ENCODE results near the gene APP.

APP gene

DNA sequence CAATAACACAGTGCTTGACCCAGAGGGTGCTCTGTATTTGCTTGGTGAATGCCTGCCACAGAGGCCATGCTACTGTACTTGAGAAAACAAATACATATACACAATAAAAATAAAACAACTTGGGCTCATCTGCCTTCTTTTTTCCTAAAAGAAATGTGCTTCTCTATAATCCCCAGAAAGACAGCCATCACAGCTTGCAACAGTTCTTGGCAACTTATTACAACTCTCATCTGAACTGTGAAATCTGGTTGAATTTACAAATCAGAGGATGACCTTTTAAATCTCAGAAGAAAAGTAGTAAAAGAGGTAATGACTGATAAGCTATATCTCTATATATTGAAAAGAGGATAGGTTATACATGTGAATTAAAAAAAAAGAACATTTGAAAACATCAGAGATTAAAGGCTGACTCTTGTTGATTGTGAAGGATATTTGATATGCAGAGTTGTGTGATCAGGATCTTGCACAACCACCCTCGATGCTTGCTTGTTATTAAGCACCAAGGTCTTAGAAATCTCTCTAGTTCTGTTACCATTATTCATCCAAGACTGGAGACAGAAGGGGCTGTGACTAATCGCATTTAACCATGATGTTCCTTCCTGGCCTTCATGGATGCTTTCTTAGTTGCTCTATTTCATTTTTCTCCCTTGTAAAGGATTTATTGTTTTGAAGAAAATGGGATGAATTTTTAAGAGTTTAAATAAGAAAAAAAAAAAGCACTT lies 213.4 kb downstream of the APP start:
- no peaks in the 10 kb centered on the region for H3K9me2 ChIP-seq (replicated peaks; ENCODE audit: insufficient read depth, low read length)
- DNase-seq: no peak
- no peak overlapping the region for H3K9ac ChIP-seq (ENCODE audit: low read length)
- no peaks in the 10 kb centered on the region for H3K9me3 ChIP-seq (replicated peaks; ENCODE audit: insufficient read depth, low read length)
- no peaks in the 10 kb centered on the region for H4K20me1 ChIP-seq (ENCODE audit: insufficient read depth, low read length)
- H3K4me2 ChIP-seq (ENCODE audit: low read depth, low read length): no peak overlapping the region
- peaks cover 17% of the 10 kb centered on the region for H3K4me1 ChIP-seq (ENCODE audit: low read length)
- H3K27me3 ChIP-seq (replicated peaks; ENCODE audit: insufficient read depth, low read length): no peaks in the 10 kb centered on the region
- no peaks in the 10 kb centered on the region for H3K36me3 ChIP-seq (replicated peaks; ENCODE audit: insufficient read depth, low read length)
- no peaks in the 10 kb centered on the region for H3K79me2 ChIP-seq (ENCODE audit: low read length)
- H3K27ac ChIP-seq (ENCODE audit: low read length): no peak overlapping the region
- no peak overlapping the region for H2AFZ ChIP-seq (ENCODE audit: low read length)
- TF ChIP-seq EZH2phosphoT487 (IDR thresholded peaks at IDR 0.05; ENCODE audit: low read length): no peak
- TF ChIP-seq, protein P1, sequence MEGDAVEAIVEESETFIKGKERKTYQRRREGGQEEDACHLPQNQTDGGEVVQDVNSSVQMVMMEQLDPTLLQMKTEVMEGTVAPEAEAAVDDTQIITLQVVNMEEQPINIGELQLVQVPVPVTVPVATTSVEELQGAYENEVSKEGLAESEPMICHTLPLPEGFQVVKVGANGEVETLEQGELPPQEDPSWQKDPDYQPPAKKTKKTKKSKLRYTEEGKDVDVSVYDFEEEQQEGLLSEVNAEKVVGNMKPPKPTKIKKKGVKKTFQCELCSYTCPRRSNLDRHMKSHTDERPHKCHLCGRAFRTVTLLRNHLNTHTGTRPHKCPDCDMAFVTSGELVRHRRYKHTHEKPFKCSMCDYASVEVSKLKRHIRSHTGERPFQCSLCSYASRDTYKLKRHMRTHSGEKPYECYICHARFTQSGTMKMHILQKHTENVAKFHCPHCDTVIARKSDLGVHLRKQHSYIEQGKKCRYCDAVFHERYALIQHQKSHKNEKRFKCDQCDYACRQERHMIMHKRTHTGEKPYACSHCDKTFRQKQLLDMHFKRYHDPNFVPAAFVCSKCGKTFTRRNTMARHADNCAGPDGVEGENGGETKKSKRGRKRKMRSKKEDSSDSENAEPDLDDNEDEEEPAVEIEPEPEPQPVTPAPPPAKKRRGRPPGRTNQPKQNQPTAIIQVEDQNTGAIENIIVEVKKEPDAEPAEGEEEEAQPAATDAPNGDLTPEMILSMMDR (IDR thresholded peaks at IDR 0.05; ENCODE audit: low read length): no peak
- no peak for TF ChIP-seq EZH2 (optimal IDR thresholded peaks at IDR 0.05; ENCODE audit: low read depth, low read length)
- H3F3A ChIP-seq (ENCODE audit: insufficient read depth, low read length): peaks cover 17% of the 10 kb centered on the region
- H3K4me3 ChIP-seq (ENCODE audit: low read length): no peak overlapping the region

DNA sequence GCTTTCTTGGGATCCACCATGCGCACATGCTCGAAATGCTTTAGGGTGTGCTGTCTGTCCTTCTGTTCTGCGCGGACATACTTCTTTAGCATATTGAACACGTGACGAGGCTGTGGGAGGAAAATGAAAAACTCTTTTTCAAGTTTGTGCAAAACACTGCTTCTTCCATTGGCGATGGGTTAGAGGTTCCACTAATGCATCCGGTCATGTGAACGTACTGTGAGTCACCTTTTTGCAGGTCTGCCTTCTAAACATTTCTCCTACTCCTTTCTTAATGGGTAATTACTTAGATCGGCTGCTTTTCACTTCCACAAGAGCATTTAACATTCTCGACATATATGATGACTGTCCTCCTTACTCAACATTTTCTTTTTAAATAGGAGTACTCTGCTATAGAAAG lies 214.9 kb downstream of the APP start:
- Histone ChIP-seq H3K27me3 (replicated peaks; ENCODE audit: insufficient read depth, low read length) (no peaks in the 10 kb centered on the region), H2AFZ (ENCODE audit: low read length) (no peak overlapping the region), H3K4me3 (ENCODE audit: low read length) (no peak overlapping the region)

DNA sequence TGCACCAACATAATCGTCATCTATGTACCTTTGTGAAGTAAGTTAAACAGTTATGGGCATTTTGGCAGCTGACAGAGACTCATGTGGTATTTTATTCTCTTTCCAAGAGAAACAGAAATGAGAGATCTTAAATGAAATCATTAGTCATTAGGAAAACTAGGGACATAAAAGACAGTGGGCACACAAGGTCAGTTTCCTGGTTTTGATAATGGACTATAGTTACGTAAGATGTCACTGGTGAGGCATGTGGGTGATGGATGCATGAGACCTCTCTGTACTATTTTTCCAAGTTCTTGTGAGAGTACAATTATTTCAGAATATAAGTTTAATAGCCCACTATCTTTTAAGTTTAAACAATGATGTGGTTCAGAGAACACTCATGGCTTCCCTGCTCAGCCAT lies 216.9 kb downstream of the APP start:
- no peaks in the 10 kb centered on the region for H3K79me2 ChIP-seq (ENCODE audit: low read length)
- H3K4me1 ChIP-seq (ENCODE audit: low read length): no peaks in the 10 kb centered on the region
- no peaks in the 10 kb centered on the region for H3K9me2 ChIP-seq (replicated peaks; ENCODE audit: insufficient read depth, low read length)
- H3K4me3 ChIP-seq (ENCODE audit: low read length): no peak overlapping the region
- H3K36me3 ChIP-seq (replicated peaks; ENCODE audit: insufficient read depth, low read length): no peaks in the 10 kb centered on the region
- no peaks in the 10 kb centered on the region for H3K9me3 ChIP-seq (replicated peaks; ENCODE audit: insufficient read depth, low read length)
- H4K20me1 ChIP-seq (ENCODE audit: insufficient read depth, low read length): no peaks in the 10 kb centered on the region
- H2AFZ ChIP-seq (ENCODE audit: low read length): no peak overlapping the region
- no peaks in the 10 kb centered on the region for H3K27me3 ChIP-seq (replicated peaks; ENCODE audit: insufficient read depth, low read length)
- no peak for DNase-seq
- no peak overlapping the region for H3K27ac ChIP-seq (ENCODE audit: low read length)
- H3K9ac ChIP-seq (ENCODE audit: low read length): no peak overlapping the region
- no peak for TF ChIP-seq EZH2 (optimal IDR thresholded peaks at IDR 0.05; ENCODE audit: low read depth, low read length)
- TF ChIP-seq, protein P1 (IDR thresholded peaks at IDR 0.05; ENCODE audit: low read length): no peak
- H3F3A ChIP-seq (ENCODE audit: insufficient read depth, low read length): no peaks in the 10 kb centered on the region
- no peak overlapping the region for H3K4me2 ChIP-seq (ENCODE audit: low read depth, low read length)

More for the DNA sequence above, 214.9 kb downstream of the APP start:
- Histone ChIP-seq H3K36me3 (replicated peaks; ENCODE audit: insufficient read depth, low read length) (no peaks in the 10 kb centered on the region), H3K27ac (ENCODE audit: low read length) (no peak overlapping the region), H3F3A (ENCODE audit: insufficient read depth, low read length) (0 out of 2 replicates have a peak, but pooled peaks cover 3% of the 10 kb centered on the region), H3K4me1 (ENCODE audit: low read length) (peaks cover 4% of the 10 kb centered on the region), H3K9me3 (replicated peaks; ENCODE audit: insufficient read depth, low read length) (no peaks in the 10 kb centered on the region), H4K20me1 (ENCODE audit: insufficient read depth, low read length) (no peaks in the 10 kb centered on the region), H3K9me2 (replicated peaks; ENCODE audit: insufficient read depth, low read length) (no peaks in the 10 kb centered on the region), H3K9ac (ENCODE audit: low read length) (no peak overlapping the region), H3K4me2 (ENCODE audit: low read depth, low read length) (no peak overlapping the region), H3K79me2 (ENCODE audit: low read length) (no peaks in the 10 kb centered on the region)
- TF ChIP-seq, protein P1 (IDR thresholded peaks at IDR 0.05; ENCODE audit: low read length): no peak
- TF ChIP-seq EZH2 (optimal IDR thresholded peaks at IDR 0.05; ENCODE audit: low read depth, low read length): no peak
- no peak for TF ChIP-seq EZH2phosphoT487 (IDR thresholded peaks at IDR 0.05; ENCODE audit: low read length)
- DNase-seq: no peak
